Activated T-helper 1 cell treated with anti-CD3 and anti-CD28 coated beads, Interleukin-12 subunit alpha, Interleukin-12 subunit beta, Interleukin-2, Interleukin-4 antibody, amounts not matched to agents 30 ng/mL and 10 ng/mL and 1 ng/mL, durations not matched to agents 14 hours and 24 hours and 36 hours (primary cell): ENCODE data around the gene PCDHGB4. TPM values are rescaled to one million over a fixed set of nuclear protein-coding genes. Genes with fewer than 3 reads are reported as not detected.
A peak's percentile ranks its signal among the peaks of the same experiment; 100 is the strongest.
"Not testable (repeated sequence)": the region's sequence is repeated elsewhere in the genome, so short reads cannot be mapped to it uniquely, and the experiment has no call there.

Source experiments
- DNase-seq: peaks from one replicate; pipeline ENCODE4 v3.0.0; 2021; ENCODE audit warnings: low spot score
- H3K27ac Mint-ChIP-seq: one replicate; pipeline ENCODE4 v1.8.0; 2021; ENCODE audit warnings: mild to moderate bottlenecking, mixed read lengths
- H3K27me3 Mint-ChIP-seq: one replicate; pipeline ENCODE4 v1.8.0; 2022; ENCODE audit warnings: mild to moderate bottlenecking, moderate library complexity, mixed read lengths; ENCODE audit not compliant: insufficient read depth
- H3K36me3 Mint-ChIP-seq: one replicate; pipeline ENCODE4 v1.8.0; 2021; ENCODE audit warnings: low read depth, mixed read lengths
- H3K4me1 Mint-ChIP-seq: one replicate; pipeline ENCODE4 v1.8.0; 2021; ENCODE audit warnings: low read depth, mixed read lengths
- H3K4me3 Mint-ChIP-seq: one replicate; pipeline ENCODE4 v1.8.0; 2021; ENCODE audit warnings: mild to moderate bottlenecking, moderate library complexity, mixed read lengths
- H3K9me3 Mint-ChIP-seq: one replicate; pipeline ENCODE4 v1.8.0; 2021; ENCODE audit warnings: mixed read lengths
- intact Hi-C: fragments of 100-400 bp; cut with micrococcal nuclease; formaldehyde crosslinking; loops from one replicate; pipeline ENCODE4 v1.15.1; 2024
- total RNA-seq: library from RNA; stranded (reverse); gene quantifications from 2 replicates; pipeline ENCODE4 v1.2.3, GENCODE V29; 2022

PCDHGB4 gene
- total RNA-seq, 1 donor from 2014 or later, result 0.18 TPM

DNA sequence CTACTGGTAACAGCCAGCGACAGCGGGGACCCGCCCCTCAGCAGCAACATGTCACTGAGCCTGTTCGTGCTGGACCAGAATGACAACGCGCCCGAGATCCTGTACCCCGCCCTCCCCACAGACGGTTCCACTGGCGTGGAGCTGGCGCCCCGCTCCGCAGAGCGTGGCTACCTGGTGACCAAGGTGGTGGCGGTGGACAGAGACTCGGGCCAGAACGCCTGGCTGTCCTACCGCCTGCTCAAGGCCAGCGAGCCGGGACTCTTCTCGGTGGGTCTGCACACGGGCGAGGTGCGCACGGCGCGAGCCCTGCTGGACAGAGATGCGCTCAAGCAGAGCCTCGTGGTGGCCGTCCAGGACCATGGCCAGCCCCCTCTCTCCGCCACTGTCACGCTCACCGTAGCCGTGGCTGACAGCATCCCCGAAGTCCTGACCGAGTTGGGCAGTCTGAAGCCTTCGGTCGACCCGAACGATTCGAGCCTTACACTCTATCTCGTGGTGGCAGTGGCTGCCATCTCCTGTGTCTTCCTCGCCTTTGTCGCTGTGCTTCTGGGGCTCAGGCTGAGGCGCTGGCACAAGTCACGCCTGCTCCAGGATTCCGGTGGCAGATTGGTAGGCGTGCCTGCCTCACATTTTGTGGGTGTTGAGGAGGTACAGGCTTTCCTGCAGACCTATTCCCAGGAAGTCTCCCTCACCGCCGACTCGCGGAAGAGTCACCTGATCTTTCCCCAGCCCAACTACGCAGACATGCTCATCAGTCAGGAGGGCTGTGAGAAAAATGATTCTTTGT, 7.1 kb downstream of the PCDHGB4 start:
- peaks cover 17% of the 10 kb centered on the region for H3K27me3 Mint-ChIP-seq
- intact Hi-C loops, result loop anchor here (5.0 kb wide), 1 partner anchor 32 kb away; the partner anchor contains the start of gene PCDHGA5
- H3K36me3 Mint-ChIP-seq, H3K27ac Mint-ChIP-seq, H3K4me3 Mint-ChIP-seq, DNase-seq, H3K4me1 Mint-ChIP-seq: not testable (repeated sequence)
- peaks cover 42% of the 10 kb centered on the region for H3K9me3 Mint-ChIP-seq

DNA sequence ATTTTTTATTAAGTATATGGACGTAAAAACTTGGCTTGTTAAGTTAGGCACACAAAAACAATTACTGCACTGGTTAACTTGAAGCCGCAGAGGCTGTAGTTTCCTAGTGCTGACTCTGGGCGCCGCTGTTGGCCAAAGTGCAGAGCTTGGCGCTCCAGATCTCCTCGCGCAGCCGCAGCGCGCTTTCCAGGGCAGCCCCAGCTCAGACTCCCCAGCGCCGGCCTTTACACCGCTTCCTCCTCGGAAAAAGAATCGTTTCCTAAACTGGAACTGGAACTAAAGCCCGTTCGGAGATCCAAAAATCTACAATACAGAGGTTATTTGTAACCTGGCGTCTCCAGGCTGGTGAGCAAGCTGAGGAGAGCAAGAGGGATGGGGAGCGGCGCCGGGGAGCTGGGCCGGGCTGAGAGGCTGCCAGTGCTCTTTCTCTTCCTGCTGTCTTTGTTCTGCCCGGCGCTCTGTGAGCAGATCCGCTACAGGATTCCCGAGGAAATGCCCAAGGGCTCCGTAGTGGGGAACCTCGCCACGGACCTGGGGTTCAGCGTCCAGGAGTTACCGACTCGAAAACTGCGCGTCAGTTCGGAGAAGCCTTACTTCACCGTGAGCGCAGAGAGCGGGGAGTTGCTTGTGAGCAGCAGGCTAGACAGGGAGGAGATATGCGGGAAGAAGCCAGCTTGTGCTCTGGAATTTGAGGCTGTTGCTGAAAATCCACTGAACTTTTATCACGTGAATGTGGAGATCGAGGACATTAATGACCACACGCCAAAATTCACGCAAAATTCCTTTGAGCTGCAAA, 10.5 kb downstream of the PCDHGB4 start, which contains the start of gene PCDHGB5:
Gene PCDHGB5, plus strand, starts transcription at position 192 of the 796 bp plus-strand sequence. Its CDS starts 181 bp downstream, at position 373.
- Mint-ChIP-seq H3K4me3 (peak within 1 kb of the TSS; percentile 37), H3K9me3 (peaks cover 31% of the 10 kb centered on the region), H3K27me3 (peaks cover 27% of the 10 kb centered on the region)
- H3K36me3 Mint-ChIP-seq, H3K27ac Mint-ChIP-seq, H3K4me1 Mint-ChIP-seq: not testable (repeated sequence)
- peak; percentile 21 for DNase-seq
- intact Hi-C loops, result loop anchor here (5.0 kb wide), 1 partner anchor 36 kb away; the partner anchor contains the start of gene PCDHGA5

- no peak overlapping the region for H3K27ac Mint-ChIP-seq
- no peaks in the 10 kb centered on the region for H3K4me1 Mint-ChIP-seq
- no peaks in the 10 kb centered on the region for H3K36me3 Mint-ChIP-seq
- intact Hi-C loops, result loop anchor here (5.0 kb wide), 1 partner anchor 36 kb away; the partner anchor contains the start of gene PCDHGA5
- no peak overlapping the region for H3K4me3 Mint-ChIP-seq
- peaks cover 27% of the 10 kb centered on the region for H3K27me3 Mint-ChIP-seq
- peaks cover 32% of the 10 kb centered on the region for H3K9me3 Mint-ChIP-seq
- no peak for DNase-seq
These were observed 11.1 kb downstream of the PCDHGB4 start for GRCh38 chr5:141398608-141399007.

DNA sequence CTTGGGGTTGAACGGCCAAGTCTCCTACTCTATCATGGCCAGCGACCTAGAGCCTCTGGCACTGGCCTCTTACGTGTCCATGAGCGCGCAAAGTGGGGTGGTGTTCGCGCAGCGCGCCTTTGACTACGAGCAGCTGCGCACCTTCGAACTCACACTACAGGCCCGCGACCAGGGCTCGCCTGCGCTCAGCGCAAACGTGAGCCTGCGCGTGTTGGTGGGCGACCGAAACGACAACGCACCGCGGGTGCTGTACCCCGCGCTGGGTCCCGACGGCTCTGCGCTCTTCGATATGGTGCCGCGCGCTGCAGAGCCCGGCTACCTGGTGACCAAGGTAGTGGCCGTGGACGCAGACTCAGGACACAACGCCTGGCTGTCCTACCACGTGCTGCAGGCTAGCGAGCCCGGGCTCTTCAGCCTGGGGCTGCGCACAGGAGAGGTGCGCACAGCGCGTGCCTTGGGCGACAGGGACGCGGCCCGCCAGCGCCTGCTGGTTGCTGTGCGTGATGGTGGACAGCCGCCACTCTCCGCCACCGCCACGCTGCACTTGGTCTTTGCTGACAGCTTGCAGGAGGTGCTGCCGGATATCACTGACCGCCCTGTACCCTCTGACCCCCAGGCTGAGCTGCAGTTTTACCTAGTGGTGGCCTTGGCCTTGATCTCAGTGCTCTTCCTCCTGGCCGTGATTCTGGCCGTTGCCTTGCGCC, 12.2 kb downstream of the PCDHGB4 start:
- intact Hi-C loops, result loop anchor here (2.0 to 5.0 kb wide), 2 partner anchors 35 to 37 kb away; partner anchors contain the start of gene PCDHGA5
- H3K27me3 Mint-ChIP-seq, result peaks cover 26% of the 10 kb centered on the region

GRCh38 chr5:141402553-141403243, 15.2 kb downstream of the PCDHGB4 start, which contains the start of gene PCDHGA9:
PCDHGA9 (plus strand) TSS chr5:141402778; CDS start chr5:141402953, 175 bp downstream.
- H3K4me1 Mint-ChIP-seq, result no peaks in the 10 kb centered on the region
- H3K27me3 Mint-ChIP-seq, result peaks cover 21% of the 10 kb centered on the region
- no peak for DNase-seq
- peaks cover 19% of the 10 kb centered on the region for H3K9me3 Mint-ChIP-seq
- H3K4me3 Mint-ChIP-seq, result no peak within 1 kb of the TSS
- no peaks in the 10 kb centered on the region for H3K36me3 Mint-ChIP-seq
- H3K27ac Mint-ChIP-seq, result no peak within 1 kb of the TSS
- intact Hi-C loops, result no loop called here

More for the DNA sequence above, 12.2 kb downstream of the PCDHGB4 start:
- Mint-ChIP-seq H3K27ac (no peak overlapping the region), H3K4me3 (no peak overlapping the region), H3K4me1 (no peaks in the 10 kb centered on the region), H3K9me3 (peaks cover 24% of the 10 kb centered on the region), H3K36me3 (no peaks in the 10 kb centered on the region)
- DNase-seq, result no peak

DNA sequence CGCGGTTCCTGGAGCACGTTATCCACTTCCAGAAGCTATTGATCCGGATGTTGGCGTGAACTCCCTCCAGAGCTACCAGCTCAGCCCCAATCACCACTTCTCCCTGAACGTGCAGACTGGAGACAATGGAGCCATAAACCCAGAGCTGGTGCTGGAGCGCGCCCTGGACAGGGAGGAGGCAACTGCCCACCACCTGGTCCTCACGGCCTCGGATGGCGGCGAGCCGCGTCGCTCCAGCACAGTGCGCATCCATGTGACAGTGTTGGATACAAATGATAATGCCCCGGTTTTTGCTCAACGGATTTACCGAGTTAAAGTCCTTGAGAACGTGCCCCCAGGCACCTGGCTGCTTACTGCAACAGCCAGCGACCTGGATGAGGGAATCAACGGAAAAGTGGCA, 15.9 kb downstream of the PCDHGB4 start:
- Mint-ChIP-seq H3K9me3 (peaks cover 19% of the 10 kb centered on the region), H3K4me3 (no peak overlapping the region), H3K27ac (no peak overlapping the region), H3K4me1 (no peaks in the 10 kb centered on the region), H3K27me3 (peaks cover 28% of the 10 kb centered on the region), H3K36me3 (no peaks in the 10 kb centered on the region)
- no peak for DNase-seq
- intact Hi-C loops, result no loop called here

- H3K27me3 Mint-ChIP-seq, result peaks cover 26% of the 10 kb centered on the region
- H3K4me1 Mint-ChIP-seq, H3K36me3 Mint-ChIP-seq, H3K27ac Mint-ChIP-seq, intact Hi-C loops: not testable (repeated sequence)
- peaks cover 16% of the 10 kb centered on the region for H3K9me3 Mint-ChIP-seq
- peak; percentile 23 for DNase-seq
- H3K4me3 Mint-ChIP-seq, result peak within 1 kb of the TSS; percentile 66
These were observed 20.4 kb downstream of the PCDHGB4 start, which contains the start of gene PCDHGB6 for GRCh38 chr5:141407790-141408505. PCDHGB6 (plus strand) TSS chr5:141408021; CDS start chr5:141408203, 182 bp downstream.

GRCh38 chr5:141409598-141410306, 22.3 kb downstream of the PCDHGB4 start:
- no peaks in the 10 kb centered on the region for H3K36me3 Mint-ChIP-seq
- H3K27me3 Mint-ChIP-seq, result peaks cover 38% of the 10 kb centered on the region
- peaks cover 19% of the 10 kb centered on the region for H3K9me3 Mint-ChIP-seq
- no peak overlapping the region for H3K4me3 Mint-ChIP-seq
- H3K27ac Mint-ChIP-seq, result no peak overlapping the region
- peaks cover 7% of the 10 kb centered on the region for H3K4me1 Mint-ChIP-seq
- no peak for DNase-seq
- intact Hi-C loops, result loop anchor here (5.0 to 10.0 kb wide), 2 partner anchors 37 to 565 kb away; partner anchors contain the start of genes PCDHA8, PCDHA9, PCDHGA6 and PCDHGB3

GRCh38 chr5:141411575-141411974, 24.1 kb downstream of the PCDHGB4 start:
- Mint-ChIP-seq H3K27me3 (peaks cover 45% of the 10 kb centered on the region), H3K9me3 (peaks cover 19% of the 10 kb centered on the region), H3K4me1 (peaks cover 7% of the 10 kb centered on the region), H3K36me3 (no peaks in the 10 kb centered on the region), H3K27ac (no peak overlapping the region), H3K4me3 (no peak overlapping the region)
- no peak for DNase-seq
- intact Hi-C loops, result loop anchor here (5.0 to 10.0 kb wide), 2 partner anchors 39 to 567 kb away; partner anchors contain the start of genes PCDHA8, PCDHA9, PCDHGA6 and PCDHGB3

DNA sequence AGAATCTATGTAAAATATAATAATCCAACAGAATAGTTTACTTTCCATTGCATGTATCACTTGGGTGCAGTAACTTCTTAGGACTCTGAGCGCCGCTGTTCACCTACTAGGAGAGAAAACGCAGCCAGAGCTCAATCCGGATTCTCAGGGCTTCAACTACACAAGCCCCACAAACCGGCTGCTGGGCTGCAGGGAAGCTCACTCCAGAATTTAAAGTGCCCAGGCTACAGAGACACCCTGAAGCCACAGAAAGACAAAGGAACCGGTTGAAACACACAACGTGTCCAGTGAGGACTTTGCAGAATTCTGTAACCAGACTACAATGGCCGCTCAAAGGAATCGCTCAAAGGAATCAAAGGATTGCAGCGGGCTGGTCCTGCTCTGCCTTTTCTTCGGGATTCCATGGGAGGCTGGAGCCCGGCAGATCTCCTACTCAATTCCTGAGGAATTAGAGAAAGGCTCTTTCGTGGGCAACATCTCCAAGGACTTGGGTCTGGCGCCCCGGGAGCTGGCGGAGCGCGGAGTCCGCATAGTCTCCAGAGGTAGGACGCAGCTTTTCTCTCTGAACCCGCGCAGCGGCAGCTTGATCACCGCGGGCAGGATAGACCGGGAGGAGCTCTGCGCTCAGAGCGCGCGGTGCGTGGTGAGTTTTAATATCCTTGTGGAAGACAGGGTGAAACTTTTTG, 25.5 kb downstream of the PCDHGB4 start, which contains the start of gene PCDHGA10:
Gene PCDHGA10, plus strand, starts transcription at position 134 of the 686 bp plus-strand sequence. Its CDS starts 189 bp downstream, at position 323.
- peak; percentile 33 for DNase-seq
- H3K36me3 Mint-ChIP-seq, result peaks cover 1% of the 10 kb centered on the region
- H3K27me3 Mint-ChIP-seq, result peaks cover 44% of the 10 kb centered on the region
- peaks cover 21% of the 10 kb centered on the region for H3K9me3 Mint-ChIP-seq
- intact Hi-C loops, result loop anchor here (1.0 to 10.0 kb wide), 6 partner anchors 41 to 568 kb away; partner anchors contain the start of genes PCDHA8, PCDHA9, PCDHGA6 and PCDHGB3
- peak within 1 kb of the TSS; percentile 84 for H3K4me3 Mint-ChIP-seq
- peaks cover 13% of the 10 kb centered on the region for H3K4me1 Mint-ChIP-seq
- peak within 1 kb of the TSS; percentile 68 for H3K27ac Mint-ChIP-seq
